ENCODE results near the gene OR2T34.
"Not testable (repeated sequence)": the region's sequence is repeated elsewhere in the genome, so short reads cannot be mapped to it uniquely, and the experiment has no call there.

The OR2T34 gene, protein sequence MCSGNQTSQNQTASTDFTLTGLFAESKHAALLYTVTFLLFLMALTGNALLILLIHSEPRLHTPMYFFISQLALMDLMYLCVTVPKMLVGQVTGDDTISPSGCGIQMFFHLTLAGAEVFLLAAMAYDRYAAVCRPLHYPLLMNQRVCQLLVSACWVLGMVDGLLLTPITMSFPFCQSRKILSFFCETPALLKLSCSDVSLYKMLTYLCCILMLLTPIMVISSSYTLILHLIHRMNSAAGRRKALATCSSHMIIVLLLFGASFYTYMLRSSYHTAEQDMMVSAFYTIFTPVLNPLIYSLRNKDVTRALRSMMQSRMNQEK

DNA sequence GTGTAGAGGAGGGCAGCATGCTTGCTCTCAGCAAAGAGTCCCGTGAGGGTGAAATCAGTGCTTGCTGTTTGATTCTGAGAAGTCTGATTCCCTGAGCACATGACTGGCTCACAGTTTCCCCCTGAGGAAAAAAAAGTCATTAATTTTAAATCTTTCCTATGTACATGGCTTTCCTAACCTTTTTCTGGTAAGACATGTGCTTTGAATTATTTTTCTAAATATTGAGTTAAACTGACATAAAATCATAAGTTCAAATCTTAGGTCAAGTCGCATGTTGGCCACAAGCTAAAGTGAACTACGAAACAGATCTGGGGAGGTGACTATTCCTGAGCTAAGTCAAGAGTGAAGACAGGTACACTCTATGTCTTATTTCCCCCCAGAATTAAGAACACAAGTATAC lies at the start of gene OR2T34:
Gene OR2T34, minus strand, starts transcription at position 101 of the 400 bp plus-strand sequence. Its CDS starts 0 bp downstream, at position 101.
- DNase-seq: not testable (repeated sequence)

DNA sequence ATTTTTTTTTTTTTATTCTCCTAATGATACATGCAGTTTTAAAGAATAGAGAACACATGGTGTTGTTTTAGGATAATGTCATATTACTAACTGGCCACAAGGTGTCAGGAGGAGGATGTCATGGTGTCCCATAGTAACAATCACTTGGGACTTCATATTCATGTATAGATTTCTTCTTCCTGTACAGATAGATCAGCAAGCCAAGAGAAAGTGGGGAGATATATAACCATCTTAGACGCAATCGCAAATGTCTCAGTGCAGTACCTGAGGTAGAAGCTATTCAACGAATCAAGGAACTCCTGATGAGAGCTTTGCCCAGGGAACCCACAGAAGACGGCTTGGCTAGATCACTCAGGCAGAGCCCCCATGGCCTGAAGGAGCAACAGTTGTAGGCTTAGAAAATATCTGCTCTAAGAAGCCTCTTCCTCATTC lies 48.0 kb upstream of the OR2T34 start:
- peak; percentile 1 to 2 for DNase-seq

DNA sequence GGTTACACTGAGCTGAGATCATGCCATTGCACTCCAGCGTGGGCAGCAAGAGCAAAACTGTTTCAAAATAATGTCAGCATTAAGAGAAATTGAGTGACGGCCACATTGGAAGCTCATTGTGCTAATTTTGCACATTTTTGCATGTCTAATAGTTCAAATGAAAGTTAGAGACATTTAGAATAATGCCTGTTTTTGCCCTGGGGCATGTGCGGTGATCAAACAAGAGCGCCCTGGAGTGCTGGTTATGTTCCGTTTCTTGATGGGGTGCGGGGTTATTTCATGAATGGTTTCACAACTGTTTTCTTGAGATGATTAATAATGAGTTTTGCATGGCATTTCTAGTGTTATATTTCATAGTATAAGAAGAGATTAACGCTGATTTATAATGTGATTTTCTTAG lies 47.2 kb upstream of the OR2T34 start:
- no peak for DNase-seq

DNA sequence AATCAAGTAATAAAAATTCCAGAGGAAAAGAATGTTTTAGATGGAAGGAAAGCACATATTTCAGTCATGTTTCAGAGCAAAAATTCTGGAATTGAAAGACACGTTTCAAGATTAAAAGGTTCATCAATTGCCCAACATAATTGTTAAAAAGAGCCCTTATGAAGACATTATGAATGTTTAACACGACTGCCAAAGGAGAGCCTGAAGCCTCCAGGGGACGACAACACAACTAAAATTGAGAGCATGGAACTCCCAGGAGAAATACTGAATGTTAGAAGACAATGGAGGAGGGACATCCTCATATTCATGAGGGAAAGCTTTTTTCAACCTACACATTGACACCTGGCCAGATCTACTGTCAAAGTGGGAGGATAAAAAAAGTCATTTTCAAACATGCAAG lies 44.3 kb upstream of the OR2T34 start:
- DNase-seq: peak; percentile 14 to 17

DNA sequence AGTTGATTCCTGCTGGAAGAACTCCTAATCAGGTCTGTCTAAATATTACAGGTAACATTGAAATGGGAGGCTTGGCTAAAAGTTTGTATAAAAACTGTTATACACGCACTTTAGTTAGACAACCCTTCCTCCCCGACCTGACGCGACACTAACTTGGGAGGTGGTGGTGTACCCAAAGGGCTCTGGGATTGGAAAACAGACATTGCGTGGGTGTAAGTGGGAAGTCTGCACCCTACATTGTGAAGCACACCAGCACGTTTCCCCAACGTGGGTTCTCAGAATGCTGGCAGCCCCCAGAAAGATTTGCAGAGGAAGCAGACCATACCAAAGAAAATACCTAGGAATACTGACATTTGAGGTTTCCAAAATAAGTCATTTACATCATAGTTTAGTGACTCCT lies 43.6 kb upstream of the OR2T34 start:
- DNase-seq: no peak

DNA sequence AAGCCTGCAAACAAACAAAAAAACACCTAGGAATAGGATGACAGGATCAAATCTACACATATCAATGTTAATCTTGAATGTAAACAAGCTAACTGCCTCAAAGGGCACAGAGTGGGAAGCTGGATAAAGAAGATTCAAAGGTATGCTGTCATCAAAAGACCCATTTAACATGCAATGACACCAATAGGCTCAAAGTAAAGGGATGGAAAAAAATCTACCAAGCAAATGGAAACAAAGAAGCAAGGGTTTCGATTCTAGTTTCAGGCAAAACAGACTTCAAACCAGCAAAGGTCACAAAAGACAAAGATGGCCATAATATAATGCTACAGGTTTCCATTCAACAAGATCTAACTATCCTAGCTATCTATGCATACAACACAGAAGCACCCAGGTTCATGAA lies 39.2 kb upstream of the OR2T34 start:
- DNase-seq: no peak

GRCh38 chr1:248611883-248612414 lies 37.4 kb upstream of the OR2T34 start:
- DNase-seq: no peak

GRCh38 chr1:248610301-248610700 lies 35.7 kb upstream of the OR2T34 start:
- no peak for DNase-seq

DNA sequence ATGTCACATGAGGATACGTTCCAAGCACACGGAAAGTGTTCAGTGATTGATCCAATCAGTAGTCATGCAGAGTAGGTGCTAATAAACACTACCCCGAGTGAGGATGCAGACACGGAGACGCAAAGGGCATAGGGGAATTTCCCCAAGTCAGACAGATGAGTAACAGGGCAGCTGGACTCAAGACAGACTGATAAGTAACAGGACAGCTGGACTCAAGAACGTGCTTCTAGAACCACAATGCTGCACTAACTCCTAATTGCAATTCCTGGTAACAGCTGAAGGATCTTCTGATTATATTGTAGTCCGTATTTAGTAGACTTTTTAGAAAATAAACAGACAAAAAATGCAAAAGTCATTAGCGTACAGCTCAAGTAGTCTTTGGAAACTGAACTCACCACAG lies 24.8 kb upstream of the OR2T34 start:
- no peak for DNase-seq

DNA sequence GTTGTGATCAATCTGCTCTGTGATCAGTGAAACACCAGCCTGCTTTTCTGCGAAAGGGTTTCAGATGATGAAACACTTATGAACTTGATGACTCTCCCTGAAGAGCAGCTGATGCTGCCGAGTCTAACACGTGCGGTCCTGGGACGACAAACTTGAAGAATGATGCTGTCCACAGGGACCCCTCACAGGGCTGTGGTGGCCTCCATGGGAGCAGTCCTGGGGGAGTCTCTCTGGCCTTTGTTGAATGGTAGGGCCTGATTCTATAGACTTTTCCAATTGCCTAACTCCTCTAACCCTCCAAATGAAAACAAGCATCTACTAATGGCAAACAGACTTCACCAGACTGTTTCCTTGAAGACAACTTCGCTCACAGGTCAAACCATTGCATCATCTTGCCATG lies 23.0 kb upstream of the OR2T34 start, which contains the start of gene OR2T10:
Gene OR2T10, minus strand, starts transcription at position 112 of the 400 bp plus-strand sequence. CDS start 3,932 bp downstream, outside the sequence.
- no peak for DNase-seq

DNA sequence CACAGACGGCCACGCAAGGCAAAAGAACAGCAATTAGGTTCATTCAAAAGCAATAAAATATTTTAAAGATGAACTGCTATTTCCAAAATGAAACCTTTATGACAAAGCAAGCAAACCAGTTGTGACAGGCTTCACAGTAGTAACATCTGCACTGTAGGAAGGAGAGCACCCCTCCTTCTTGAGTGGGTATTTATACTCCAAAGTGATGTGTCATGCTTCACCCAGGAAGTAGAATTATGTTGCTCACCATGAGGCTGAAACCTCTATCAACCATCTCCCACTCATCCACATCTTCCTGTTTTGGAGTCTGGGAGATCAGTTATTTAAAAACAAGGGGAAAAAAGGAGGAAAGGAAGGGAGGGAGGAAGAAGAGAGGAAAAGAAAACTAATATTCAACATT lies 22.1 kb upstream of the OR2T34 start:
- no peak for DNase-seq

- DNase-seq: no peak
Measured at GRCh38 chr1:248593226-248593625, 18.7 kb upstream of the OR2T34 start.

DNA sequence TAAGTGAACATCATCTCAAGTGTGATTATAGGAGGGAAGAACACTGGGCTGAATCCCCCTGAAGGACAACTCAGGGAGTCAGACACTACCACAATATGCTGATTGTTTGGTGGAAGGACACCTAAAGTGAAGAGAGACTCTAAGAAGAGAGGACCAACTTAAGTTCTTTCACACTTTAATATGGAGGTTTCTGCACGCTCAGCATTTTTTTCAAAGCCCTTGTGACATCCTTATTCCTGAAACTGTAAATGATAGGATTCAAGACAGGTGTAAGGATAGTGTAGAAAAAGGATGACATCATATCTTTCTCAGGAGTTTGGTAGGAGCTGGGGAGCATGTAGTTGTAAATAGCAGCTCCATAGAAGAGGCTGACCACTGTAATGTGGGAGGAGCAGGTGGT lies 18.1 kb upstream of the OR2T34 start:
- no peak for DNase-seq

- DNase-seq: no peak
Measured at GRCh38 chr1:248590055-248590454, 15.5 kb upstream of the OR2T34 start.

- DNase-seq: no peak
Measured at GRCh38 chr1:248589334-248589733, 14.8 kb upstream of the OR2T34 start.

DNA sequence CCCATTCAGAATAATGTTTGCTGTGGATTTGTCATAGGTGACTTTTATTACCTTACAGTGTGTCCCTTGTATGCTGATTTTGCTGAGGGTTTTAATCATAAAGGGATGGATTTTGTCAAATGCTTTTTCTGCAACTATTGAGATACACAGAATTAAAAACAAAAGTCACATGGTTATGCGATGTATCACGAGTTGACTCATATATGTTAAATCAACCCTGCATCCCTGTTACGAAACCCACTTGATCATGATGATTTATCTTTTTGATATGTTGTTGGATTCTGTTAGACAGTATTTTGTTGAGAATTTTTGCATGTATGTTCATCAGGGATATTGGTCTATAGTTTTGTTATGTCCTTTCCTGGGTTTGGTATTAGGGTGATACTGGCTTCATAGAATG lies 10.7 kb upstream of the OR2T34 start:
- DNase-seq: no peak

GRCh38 chr1:248576260-248576980 lies 1.9 kb upstream of the OR2T34 start:
- no peak for DNase-seq

- not testable (repeated sequence) for DNase-seq
Measured at GRCh38 chr1:248573856-248574255, 701 bp downstream of the OR2T34 start.

DNA sequence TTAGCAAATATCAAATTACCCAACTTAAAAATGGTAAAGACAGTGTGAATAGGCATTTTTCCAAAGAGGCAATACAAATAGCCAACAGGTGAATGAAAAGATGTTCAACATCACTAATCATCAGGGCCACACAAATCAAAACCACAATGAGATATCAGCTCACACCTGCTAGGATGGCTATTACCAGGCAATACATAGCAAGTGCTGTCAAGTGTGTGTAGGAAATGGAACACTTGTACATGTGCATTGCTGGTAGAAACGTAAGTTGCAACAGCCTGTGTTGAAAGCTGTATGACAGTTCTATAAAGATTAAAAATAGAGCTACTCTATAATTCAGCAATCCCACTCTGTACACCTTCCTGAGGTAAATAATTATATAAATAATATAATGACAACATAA lies 2.5 kb downstream of the OR2T34 start:
- not testable (repeated sequence) for DNase-seq

DNA sequence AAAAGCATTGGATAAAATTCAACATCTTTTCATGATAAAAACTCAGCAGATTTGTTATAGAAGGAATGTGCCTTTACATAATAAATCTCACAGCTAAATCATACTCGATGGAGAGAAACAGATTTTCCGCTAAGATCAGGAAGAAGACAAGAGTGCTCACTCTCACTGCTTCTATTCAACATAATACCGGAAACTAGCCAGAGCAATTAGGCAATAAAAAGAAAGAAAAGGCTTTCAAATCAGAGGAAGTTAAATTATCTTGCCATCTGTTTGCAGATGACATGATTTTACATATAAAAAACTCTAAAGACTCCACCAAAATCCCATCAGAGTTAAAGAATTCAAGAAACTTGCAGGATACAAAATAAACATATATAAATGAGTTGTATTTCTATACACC lies 3.7 kb downstream of the OR2T34 start:
- DNase-seq: not testable (repeated sequence)

DNA sequence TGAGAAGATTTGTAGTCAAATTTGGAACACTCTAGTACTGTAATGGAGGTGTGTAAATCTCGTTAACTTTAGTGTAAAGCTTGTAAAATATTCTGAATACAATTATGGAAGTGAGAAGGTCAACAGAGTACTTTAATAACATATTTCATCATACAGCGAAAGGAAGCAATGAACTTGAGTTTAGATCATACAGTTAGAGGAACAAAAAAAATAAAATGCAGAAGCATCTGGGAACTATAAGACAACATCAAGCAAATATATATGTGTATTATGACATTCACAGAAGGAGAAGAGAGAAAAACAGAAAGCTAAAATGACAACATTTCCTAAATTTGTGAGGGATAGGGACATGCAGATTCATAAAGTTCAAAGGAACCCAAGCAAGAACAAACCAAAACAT lies 5.5 kb downstream of the OR2T34 start:
- DNase-seq: not testable (repeated sequence)

GRCh38 chr1:248565530-248566373 lies 8.8 kb downstream of the OR2T34 start:
- DNase-seq: not testable (repeated sequence)

- DNase-seq: not testable (repeated sequence)
Measured at GRCh38 chr1:248562672-248563071, 11.9 kb downstream of the OR2T34 start, which contains the start of gene OR2T29. Gene OR2T29 (minus strand): TSS chr1:248562772. CDS start chr1:248559491, 3,281 bp downstream.

All from NCI-H2081 (cell line).